Measurements from ENCODE around the gene UBA7.
"Not testable (repeated sequence)": the region's sequence is repeated elsewhere in the genome, so short reads cannot be mapped to it uniquely, and the experiment has no call there.

The UBA7 gene, protein sequence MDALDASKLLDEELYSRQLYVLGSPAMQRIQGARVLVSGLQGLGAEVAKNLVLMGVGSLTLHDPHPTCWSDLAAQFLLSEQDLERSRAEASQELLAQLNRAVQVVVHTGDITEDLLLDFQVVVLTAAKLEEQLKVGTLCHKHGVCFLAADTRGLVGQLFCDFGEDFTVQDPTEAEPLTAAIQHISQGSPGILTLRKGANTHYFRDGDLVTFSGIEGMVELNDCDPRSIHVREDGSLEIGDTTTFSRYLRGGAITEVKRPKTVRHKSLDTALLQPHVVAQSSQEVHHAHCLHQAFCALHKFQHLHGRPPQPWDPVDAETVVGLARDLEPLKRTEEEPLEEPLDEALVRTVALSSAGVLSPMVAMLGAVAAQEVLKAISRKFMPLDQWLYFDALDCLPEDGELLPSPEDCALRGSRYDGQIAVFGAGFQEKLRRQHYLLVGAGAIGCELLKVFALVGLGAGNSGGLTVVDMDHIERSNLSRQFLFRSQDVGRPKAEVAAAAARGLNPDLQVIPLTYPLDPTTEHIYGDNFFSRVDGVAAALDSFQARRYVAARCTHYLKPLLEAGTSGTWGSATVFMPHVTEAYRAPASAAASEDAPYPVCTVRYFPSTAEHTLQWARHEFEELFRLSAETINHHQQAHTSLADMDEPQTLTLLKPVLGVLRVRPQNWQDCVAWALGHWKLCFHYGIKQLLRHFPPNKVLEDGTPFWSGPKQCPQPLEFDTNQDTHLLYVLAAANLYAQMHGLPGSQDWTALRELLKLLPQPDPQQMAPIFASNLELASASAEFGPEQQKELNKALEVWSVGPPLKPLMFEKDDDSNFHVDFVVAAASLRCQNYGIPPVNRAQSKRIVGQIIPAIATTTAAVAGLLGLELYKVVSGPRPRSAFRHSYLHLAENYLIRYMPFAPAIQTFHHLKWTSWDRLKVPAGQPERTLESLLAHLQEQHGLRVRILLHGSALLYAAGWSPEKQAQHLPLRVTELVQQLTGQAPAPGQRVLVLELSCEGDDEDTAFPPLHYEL

DNA sequence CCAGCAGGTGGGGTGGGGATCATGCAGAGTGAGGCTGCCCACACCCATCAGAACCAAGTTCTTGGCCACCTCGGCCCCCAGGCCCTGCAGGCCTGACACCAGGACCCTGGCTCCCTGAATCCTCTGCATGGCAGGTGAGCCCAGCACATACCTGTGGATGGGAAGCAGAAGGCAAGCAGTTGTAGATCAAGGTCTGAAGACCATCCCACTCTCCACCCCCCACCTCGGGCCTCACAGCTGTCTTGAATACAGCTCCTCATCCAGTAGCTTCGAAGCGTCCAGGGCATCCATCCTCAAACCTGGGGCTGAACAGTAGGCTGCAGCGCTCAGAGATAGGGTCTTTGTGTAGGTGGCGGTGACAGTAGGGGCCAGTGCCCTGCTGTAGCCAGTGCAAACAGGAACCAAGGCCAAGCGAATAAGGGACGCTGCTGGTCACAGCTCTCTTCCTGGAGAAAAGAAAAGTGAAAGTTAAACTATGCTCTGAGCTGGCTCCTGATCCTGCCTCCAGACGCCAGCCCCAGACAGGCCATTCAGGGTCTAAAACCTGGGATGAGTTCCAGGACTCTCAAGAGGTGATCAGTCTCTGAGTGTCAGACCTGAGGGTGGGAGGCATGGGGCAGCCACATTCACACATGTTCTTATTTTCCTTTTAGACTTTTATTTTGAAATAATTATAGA is at the start of gene UBA7:
Gene UBA7, minus strand, starts transcription at position 457 of the 678 bp plus-strand sequence. Its CDS starts 166 bp downstream, at position 291.
- peak; percentile 52 for DNase-seq

DNA sequence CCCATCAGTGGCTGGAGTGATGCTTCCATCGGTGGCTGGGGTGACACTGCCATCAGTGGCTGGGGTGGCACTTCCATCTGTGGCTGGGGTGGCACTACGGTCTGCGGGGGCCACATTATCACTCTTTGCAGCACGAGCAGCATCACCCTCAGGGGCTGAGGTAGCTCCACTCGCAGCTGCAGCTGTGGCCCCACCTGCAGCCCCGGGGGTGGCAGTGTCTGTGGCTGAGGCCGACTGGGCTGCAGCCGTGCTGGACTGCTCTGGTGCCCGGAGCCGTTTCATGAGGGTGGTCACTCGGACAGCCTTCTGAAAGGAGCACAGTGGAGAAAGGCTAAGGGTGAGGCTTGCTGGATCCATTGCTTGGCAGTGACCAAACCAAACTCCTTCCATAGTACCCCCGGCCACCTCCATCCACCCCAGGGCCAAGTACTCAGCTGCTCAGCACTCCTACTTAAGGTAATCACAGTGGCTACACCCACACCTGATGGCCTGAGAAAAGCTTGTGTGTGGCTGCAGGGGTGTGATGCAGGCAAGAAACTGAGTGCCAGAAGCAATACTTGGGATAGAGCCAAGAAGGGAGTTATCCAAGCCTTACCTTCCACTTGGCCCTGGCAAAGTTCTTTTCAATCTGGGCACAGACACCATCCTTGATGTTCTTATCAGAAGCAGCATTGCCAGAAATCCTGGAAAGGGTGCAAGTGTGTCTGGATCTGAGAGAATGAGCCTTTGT is 46.0 kb upstream of the UBA7 start:
- DNase-seq = no peak

DNA sequence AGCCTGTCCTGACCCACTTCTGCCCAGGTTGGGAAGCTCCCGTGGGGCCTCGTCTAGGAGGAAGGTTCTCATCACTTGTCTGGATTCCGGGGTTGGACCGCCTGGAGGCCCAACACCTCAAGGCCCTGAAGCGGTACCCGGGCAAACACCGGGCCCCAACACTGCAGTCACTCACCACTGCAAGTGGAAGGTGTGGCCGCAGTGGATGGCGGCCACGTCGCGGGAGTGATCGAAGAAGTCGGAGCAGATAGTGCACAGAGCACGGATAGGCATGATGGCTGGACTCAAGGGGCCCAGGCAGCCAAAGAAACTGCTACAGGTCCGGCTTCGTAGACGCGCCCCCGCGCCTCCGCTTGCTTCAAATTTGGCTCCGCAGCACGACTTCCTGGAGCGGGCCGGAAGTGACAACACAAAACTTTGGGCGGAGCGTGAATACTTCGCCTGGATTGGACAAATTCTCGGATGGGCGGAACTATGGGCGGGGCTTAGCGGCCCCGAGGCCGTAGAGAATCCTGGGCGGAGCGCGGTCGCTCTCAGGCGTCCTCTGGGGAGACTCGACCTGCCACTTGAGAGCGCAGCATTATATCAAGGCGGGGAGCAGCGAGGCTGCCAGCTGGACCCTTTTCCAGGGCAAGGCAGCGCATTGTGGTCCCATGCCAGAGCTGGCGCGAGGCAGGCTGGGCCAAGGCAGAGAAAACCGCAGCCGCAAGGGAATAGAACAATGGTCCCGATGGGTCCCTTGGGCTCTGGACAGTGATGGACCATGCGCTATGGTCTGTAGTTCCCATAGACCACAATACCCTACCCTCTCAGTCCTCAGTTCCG is 42.6 kb upstream of the UBA7 start, which contains the start of gene TRAIP:
Gene TRAIP, minus strand, starts transcription at position 384 of the 825 bp plus-strand sequence. Its CDS starts 111 bp downstream, at position 273.
- peak; percentile 97 for DNase-seq

DNA sequence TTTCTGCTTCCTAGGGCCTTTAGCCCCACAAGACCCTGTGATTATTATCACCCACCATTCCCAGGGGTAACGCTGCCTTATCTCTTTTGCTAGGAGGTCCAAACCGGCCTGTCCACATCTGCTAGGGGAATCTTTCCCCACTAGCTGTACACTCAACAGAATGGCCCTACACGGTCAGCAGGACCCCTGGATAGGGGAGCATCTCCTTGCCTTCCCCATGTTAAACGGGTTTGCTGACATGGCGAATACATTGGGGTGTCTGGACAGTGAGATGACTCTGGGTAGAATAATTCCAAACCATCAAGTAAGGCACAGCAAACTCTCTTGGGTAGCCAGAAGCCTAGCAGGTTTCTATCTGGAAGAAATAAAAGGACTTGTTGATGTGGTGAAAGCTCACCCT is 41.9 kb upstream of the UBA7 start:
- DNase-seq = no peak

DNA sequence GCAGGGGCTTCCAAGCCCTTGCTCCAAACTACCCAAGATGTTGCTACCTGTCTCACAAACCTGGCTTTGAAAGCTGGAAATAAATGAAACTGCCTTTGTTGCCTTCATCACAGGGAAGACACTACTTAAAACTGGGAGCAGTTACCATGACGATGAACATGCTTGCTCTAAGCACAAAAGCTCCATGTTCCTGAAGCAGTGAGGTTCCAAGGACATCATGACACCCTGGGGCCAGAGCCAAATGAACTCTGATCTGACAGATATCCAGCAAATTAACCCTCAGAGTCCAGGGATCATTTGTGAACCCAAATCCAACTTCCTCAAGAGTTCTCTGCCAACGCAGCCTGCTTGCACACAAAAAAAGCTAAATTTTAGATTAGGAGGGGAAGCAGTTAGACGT is 31.9 kb upstream of the UBA7 start:
- no peak for DNase-seq

DNA sequence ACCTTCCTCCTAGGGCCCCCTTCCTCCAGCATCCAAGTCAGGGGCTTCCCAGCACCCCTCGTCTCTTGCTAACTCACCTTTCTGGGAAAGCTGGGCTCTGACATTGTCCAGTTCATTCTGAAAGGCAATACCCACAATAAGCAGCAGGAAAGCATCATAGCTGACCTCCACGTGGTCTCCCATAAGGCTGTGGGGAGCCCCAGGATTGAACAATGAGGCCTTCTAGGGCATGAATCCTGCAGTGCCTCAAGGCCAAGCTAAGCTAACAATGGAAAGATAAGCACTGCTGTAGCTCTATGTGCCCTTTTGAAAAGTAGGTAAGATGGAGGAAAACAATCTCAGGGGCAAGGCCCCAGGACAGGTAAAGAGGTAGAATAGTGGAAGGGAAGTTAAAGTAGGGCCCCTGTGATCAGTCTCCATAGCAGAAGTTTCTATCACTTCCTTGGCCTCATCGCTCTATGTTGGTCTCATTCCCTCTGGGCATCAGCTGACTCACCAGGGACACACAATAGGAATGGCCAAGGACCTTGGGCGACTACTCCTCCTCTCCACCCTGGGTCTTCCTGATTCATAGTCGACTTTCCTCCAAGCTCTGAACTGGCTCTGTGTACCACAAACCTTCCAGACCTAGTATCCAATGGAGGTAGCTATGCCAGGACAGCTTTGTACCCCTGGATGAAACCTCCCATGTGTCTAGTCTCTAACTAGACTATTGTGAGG is 30.9 kb upstream of the UBA7 start:
- no peak for DNase-seq

DNA sequence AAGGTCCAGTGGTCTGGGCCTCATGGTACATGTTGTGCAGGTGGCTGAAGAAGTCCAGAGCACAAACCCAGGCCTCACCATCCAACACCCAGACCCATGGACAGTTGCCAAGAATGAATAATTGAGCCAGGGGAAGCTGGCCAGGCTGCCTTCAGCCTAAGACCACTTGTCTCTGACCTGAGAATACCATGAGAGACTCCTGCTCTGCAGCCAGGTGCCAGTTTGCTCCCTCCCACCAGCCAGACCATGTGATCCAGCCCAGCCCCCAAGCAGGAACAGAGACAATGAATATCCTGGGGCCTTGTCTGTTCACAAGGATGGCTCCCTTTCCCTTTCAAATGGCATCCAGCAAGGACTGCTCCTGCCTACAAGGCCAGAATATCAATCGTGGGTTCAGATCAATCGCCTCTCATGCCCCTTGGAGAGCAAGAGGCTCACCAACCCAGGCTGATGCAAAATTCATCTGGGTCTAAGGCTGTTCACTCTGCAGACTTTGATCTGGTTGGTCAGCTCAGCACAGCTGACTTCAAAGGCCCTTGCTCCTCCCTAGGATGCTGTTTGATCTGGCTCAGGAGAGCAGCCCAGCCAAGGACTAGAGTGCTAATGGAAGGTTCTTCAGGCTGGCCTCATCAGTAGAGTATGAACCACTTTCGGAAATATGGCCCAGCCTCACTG is 29.2 kb upstream of the UBA7 start:
- DNase-seq = no peak

DNA sequence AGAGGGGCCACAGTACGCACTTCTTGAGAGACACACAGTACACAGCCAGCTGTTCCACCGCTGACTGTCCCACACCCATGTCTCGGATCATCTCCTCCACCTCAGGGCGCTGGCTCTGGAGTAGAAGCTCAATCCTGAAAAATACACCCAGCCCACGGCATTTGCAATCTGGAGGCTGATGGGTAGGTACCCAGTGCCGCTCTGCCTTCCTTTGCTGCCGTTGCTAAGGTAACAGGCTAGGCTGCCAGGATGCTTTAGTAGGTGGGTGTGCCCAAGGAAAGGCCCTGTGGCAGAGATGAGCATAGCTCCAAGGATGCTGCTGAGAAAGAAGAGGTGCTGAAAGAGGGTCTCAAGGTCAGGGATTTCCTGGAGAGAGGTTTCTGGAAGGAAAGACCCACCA is 28.1 kb upstream of the UBA7 start:
- DNase-seq = no peak

DNA sequence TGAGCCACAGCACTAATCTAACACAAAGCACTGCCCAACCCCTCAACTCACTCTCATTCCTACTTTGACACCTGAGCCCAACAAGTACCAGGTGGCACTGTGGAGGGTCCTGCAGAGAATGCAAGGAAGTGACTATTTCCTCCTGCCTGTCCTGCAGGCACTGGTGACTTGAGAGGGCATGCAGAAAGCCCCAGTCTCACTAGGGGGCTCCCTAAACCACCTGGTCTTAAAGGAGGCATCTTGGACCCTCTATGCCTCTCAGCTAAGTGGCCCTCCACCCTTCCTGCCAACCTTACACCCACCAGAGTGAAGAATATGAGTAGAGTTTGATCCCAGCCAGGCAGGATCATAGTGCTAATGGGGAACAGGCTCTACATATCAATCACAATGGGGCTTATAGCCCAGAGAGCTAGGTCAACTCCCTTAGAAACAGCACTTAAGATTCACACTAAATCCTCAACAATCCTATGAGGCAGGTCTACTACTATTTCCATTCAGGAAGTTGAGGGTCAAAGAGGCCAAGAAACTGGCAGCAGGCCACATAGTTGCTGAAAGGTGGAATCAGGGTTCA is 27.5 kb upstream of the UBA7 start:
- DNase-seq = peak; percentile 17

DNA sequence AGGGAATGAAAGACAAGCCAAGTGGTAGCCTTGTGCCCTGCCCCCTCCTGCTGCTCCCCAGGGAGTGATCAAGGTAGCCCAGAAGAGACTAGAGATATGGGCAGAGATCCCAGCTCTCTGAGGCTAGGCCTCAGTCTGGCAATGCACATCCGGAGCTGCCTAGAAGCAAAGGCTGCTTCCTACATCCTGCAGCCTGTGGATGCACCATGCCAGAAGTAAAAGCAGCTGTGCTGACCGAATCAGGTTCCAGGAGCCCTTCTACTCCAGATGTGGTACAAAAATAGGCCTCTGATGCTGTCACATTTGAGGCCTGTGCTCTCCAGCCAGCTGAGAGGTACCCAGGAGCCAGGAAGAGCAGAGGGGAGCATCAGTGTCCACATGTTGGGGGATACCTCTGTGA is 26.6 kb upstream of the UBA7 start:
- DNase-seq = no peak

DNA sequence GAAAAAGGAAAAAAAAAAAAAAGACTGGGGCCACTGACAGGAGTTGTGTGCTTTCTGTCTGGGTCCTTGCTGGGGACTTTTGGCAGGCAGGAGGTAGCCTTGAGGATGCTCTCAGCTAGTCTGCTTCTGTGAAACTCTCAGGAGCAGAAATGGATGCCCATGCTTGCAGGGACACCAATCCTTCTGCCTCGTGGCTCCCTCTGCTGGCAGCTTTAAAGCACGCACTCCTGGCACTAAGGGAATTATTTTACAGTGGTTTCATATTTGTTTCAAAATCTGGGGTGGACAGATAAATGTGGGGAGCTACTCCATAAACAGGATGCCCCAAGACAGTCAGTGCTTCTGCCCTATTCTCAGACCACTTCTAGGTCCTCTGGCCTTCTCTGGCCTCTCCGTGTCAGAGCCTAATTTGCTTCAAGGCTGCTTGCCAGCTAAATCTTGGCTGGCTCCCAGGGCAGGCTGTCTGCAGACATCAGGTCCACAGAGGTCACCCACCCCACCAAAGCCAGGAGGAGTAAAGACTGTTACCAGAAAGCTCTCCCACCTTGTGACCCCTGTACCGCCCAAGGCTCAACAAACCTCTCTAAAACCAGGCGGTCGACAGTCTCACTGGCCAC is 25.5 kb upstream of the UBA7 start:
- peak; percentile 88 for DNase-seq

DNA sequence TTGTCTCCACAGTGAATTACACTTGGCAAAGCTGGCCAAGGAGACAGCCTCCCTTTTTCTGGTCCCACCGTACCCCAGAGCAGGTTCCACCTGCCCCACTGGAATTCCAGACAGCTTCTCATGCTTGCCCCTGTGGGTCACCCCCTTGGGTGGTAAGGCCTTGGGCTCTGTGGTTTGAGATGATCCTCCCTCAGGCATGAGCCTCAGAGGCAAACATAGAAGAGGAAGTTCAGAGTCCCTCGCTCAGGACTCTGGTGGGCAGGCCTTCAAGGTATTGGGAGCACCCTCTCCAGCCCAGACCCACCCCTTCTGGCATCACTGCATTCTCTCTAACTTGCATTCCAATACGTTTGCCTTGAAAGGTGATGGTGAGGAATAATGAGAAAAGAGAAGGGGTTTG is 17.6 kb upstream of the UBA7 start:
- no peak for DNase-seq

DNA sequence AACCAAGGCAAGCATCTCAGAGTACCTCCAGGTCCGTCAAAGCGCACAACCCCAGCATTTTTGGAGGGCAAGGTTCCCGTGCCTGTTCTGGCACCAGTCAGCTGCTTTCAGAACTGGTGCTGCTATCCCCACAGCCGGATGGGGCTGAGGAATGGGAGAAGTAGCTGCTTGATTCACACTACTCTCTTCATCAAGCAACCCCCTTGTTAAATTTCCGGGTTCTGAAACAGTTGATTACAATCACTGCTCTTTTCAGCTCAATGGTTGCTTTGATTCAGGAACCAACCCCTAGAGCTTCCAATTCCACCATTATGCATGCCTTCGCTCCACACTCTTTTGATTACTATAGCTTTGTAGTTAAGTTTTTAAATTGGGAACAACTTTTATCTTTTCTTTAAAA is 12.3 kb upstream of the UBA7 start:
- DNase-seq = no peak

DNA sequence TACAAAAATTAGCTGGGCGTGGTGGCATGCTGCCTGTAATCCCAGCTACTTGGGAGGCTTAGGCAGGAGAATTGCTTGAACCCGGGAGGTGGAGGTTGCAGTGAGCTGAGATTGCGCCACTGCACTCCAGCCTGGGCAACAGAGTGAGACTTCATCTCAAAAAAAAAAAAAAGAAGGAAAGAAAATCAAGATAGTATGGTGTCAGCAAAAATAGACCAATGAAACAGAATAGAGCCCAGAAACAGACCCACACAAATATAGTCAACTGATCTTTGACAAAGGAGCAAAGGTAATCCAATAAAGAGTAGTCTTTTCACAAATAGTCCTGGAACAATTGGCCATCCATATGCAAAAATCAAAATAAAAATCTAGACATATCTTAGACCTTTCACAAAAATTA is 9.4 kb upstream of the UBA7 start:
- DNase-seq = not testable (repeated sequence)

DNA sequence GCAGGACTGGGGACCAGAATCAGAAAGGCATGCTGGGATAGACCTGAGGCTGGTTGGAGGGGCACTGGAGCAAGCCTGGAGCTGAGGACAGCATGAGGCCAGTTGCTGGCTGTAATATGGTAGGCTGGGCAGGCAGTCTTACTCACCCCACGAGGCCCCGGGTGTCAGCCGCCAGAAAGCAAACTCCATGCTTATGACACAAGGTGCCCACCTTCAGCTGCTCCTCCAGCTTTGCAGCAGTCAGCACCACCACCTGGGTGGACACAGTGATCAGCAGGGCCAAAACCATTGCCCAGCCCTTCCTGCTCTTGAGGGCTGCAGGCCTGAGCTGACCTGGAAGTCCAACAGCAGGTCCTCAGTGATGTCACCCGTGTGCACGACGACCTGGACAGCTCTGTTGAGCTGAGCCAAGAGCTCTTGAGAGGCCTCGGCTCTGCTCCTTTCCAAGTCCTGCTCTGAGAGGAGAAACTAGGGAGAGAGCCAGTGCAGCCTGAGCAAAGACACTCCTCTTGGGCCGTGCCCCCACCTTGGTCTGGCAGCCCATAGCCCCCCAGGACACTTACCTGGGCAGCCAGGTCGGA is 747 bp downstream of the UBA7 start:
- DNase-seq = no peak

DNA sequence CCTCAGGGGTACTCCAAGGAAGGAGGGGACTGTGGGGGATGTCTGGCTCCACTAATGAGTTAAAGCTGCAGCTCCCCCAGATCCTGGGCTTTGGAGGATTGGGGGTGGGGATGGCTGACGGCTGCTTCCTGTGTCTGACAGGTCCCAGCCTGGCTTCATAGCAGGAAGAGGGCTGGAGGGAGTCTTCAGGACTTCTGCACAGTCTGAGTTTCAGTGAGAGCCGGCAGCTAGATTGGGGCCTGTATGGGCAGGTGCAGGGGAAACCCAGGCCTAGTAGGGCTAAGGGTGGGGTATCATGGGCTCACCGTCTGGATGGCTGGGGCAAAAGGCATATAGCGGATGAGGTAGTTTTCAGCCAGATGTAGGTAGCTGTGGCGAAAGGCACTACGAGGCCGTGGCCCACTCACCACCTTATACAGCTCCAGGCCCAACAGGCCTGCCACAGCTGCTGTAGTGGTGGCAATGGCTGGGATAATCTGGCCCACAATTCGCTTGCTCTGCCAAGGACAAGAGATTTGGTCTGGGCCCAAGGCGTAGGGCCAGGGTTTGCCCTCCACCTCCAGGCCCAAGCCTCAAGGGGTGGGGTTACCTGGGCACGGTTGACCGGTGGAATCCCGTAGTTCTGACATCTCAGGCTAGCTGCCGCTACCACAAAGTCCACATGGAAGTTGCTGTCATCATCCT is 6.2 kb downstream of the UBA7 start:
- DNase-seq = peak; percentile 24

DNA sequence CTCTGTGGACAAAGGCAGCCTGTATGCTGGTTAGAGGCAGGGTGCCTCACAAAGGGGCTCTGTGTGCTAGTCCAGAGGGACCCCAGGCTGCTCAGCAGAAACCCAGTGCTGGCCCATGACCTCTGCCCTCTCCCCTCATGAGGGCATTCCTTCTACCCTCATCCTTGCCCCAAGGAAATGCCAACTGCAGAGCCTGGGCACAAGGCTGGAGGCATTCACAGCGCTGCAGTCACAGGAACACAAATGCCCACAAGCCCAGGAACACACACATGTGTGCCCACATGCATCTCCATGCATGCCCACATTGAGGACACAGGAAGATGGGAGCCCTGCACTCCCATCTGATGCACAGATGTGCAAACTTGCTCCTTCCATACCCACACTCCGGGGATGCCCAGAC is 6.9 kb downstream of the UBA7 start:
- DNase-seq = no peak
